ENCODE measurements around the gene PTH1R. TPM values are rescaled to one million over a fixed set of nuclear protein-coding genes. Genes with fewer than 3 reads are reported as not detected.

The PTH1R gene
- total and polyA plus RNA-seq, 10 of the 15 experiments (the other 5 are each of a cell fraction or from before 2014, with no cell fraction given), result not detected

DNA sequence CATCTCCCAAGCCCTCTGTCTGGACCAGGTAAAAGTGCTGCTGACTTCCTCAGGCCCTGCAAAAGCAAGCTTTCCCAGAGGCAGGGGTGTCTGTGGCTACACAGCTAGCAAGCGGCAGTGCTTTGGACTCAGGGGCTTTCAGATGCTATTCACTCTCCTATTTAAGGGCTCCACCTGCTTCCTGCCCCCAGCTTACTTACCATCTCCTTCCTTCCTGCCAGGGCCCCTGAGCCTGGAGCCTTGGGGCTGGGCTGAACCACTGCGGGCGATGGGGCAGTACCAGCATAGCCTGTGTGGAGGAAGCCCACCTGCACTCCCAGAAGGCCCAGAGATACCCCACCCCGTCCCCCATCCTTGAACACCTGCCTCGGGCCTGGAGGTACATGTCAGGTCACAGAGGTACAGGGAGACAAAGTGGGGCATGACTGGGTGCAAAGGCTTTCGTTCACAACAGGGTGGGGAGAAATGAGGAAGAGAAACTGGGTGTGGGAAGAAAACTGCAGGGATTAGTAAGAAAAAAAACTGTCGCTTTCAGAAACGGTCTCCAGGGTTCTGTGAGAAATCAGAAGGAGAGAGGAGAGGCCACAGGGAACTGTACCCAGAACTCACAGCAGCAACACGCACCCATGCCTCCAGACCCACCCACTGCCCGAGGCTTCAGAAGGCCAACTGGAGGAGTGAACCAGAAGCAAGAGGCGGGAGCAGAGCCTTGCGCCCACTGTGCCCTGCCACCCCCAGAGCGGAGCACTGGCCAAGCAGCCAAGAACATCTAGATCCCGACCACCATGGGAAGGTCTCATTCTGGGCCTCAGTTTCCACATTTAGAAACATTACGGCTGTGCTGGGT lies 49.6 kb downstream of the PTH1R start (continued):
- TF ChIP-seq REST (IDR thresholded peaks at IDR 0.05; ENCODE audit: low read depth, low read length) (no peak), POLR2AphosphoS5 (IDR thresholded peaks at IDR 0.05; ENCODE audit: low read length) (no peak; the same call in none of the 2 replicates), BCL11A (IDR thresholded peaks at IDR 0.05; ENCODE audit: low read depth, low read length) (peak; percentile 93), BHLHE40 (IDR thresholded peaks at IDR 0.05; ENCODE audit: borderline replicate concordance in 1 of 2, low read depth in 2 of 2, low read length in 1 of 2) (peak; percentile 55 to 59; a peak in 2 of 4 replicates), CTCF (IDR thresholded peaks at IDR 0.05 in 2 of 3, conservative IDR thresholded peaks at IDR 0.05 in 1 of 3; ENCODE audit: control insufficient read depth in 2 of 3, extremely low read depth in 1 of 3, insufficient read depth in 1 of 3, low read depth in 3 of 3, low read length in 3 of 3) (no peak), ZNF384 (IDR thresholded peaks at IDR 0.05; ENCODE audit: borderline replicate concordance, low read depth, low read length) (peak; percentile 94), SPI1 (IDR thresholded peaks at IDR 0.05; ENCODE audit: borderline replicate concordance, insufficient read depth, low read depth, low read length) (peak; percentile 100), CBFB (IDR thresholded peaks at IDR 0.05; ENCODE audit: low read depth) (peak; percentile 67; the same call in 1 of the 2 replicates), SMAD5 (IDR thresholded peaks at IDR 0.05; ENCODE audit: low read depth) (no peak; the same call in 1 of the 2 replicates), IRF4 (IDR thresholded peaks at IDR 0.05; ENCODE audit: low read depth, low read length) (peak; percentile 95), ZBTB11 (CRISPR knock-in tag; IDR thresholded peaks at IDR 0.05) (no peak), NFXL1 (IDR thresholded peaks at IDR 0.05; ENCODE audit: borderline replicate concordance) (no peak), PAX8 (IDR thresholded peaks at IDR 0.05) (no peak), MTA2 (IDR thresholded peaks at IDR 0.05; ENCODE audit: low read depth) (peak; percentile 91)
- TF ChIP-seq, protein P1, sequence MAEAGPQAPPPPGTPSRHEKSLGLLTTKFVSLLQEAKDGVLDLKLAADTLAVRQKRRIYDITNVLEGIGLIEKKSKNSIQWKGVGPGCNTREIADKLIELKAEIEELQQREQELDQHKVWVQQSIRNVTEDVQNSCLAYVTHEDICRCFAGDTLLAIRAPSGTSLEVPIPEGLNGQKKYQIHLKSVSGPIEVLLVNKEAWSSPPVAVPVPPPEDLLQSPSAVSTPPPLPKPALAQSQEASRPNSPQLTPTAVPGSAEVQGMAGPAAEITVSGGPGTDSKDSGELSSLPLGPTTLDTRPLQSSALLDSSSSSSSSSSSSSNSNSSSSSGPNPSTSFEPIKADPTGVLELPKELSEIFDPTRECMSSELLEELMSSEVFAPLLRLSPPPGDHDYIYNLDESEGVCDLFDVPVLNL (IDR thresholded peaks at IDR 0.05; ENCODE audit: low read depth, low read length), result no peak

All from GM12878 (cell line).